PC-3 (cell line): ENCODE results near the gene YAF2. TPM values are rescaled to one million over a fixed set of nuclear protein-coding genes. Genes with fewer than 3 reads are reported as not detected.

ENCODE experiments used
- ATAC-seq: fragments of 200-7000 bp; cut with Tn5 transposase; 2 replicates; pipeline ENCODE4 v1.9.1; 2020; ENCODE audit warnings: mild to moderate bottlenecking, moderate library complexity
- BruUV-seq: library from RNA; stranded (reverse); fragments of 400-500 nt; replicated peaks from 2 replicates; lab custom pipeline; 2021; lab: Mats Ljungman, UMichigan
- CTCF ChIA-PET: fragments of 300-600 bp; sonication (Branson Sonifier 250); formaldehyde crosslinking; loops from one replicate; lab custom pipeline; 2022; ENCODE audit warnings: antibody characterized with exemption; lab: Charles Lee
- POLR2A ChIA-PET: fragments of 300-600 bp; sonication (Branson Sonifier 250); formaldehyde crosslinking; loops from one replicate; lab custom pipeline; 2022; ENCODE audit warnings: antibody characterized with exemption; ENCODE audit not compliant: unreplicated experiment; lab: Charles Lee
- DNase-seq: peaks from one replicate; pipeline ENCODE4 v3.0.0-alpha.2; 2015
- H2AFZ ChIP-seq: fragments of 300-600 bp; sonication (generic); 2 replicates; pipeline ENCODE4 v1.6.0; 2016; ENCODE audit warnings: antibody characterized with exemption, low read length
- H3F3A ChIP-seq: fragments of 300-600 bp; sonication (generic); one replicate; pipeline ENCODE4 v1.6.0; 2017; ENCODE audit warnings: antibody characterized with exemption, low read length, control low read depth, mild to moderate bottlenecking; ENCODE audit not compliant: unreplicated experiment
- H3K27ac ChIP-seq: fragments of 300-600 bp; sonication (generic); 2 replicates; pipeline ENCODE4 v1.5.1; 2016; ENCODE audit warnings: mild to moderate bottlenecking, low read length
- H3K27me3 ChIP-seq: fragments of 300-600 bp; sonication (generic); 2 replicates; pipeline ENCODE4 v1.6.1; 2016; ENCODE audit warnings: low read length, mixed read lengths
- H3K36me3 ChIP-seq: fragments of 300-600 bp; sonication (generic); 2 replicates; pipeline ENCODE4 v1.6.1; 2016; ENCODE audit warnings: low read depth, mixed run types, low read length, mixed read lengths
- H3K4me1 ChIP-seq: fragments of 300-600 bp; sonication (generic); 2 replicates; pipeline ENCODE4 v1.5.1; 2016; ENCODE audit warnings: low read length; ENCODE audit not compliant: insufficient read depth
- H3K4me2 ChIP-seq: fragments of 300-600 bp; sonication (generic); 2 replicates; pipeline ENCODE4 v1.6.0; 2016; ENCODE audit warnings: low read length
- H3K4me3 ChIP-seq: fragments of 300-600 bp; sonication (generic); 2 replicates; pipeline ENCODE4 v1.5.1; 2016; ENCODE audit warnings: mild to moderate bottlenecking, low read length, mixed read lengths
- H3K79me2 ChIP-seq: fragments of 300-600 bp; sonication (generic); 2 replicates; pipeline ENCODE4 v1.6.1; 2017; ENCODE audit warnings: low read length, mixed read lengths
- H3K9ac ChIP-seq: fragments of 300-600 bp; sonication (generic); 2 replicates; pipeline ENCODE4 v1.6.0; 2016; ENCODE audit warnings: mild to moderate bottlenecking, low read length
- H3K9me2 ChIP-seq: fragments of 300-600 bp; sonication (generic); replicated peaks from 2 replicates; pipeline ENCODE4 v1.6.1; 2016; ENCODE audit warnings: mixed run types, low read length, mixed read lengths
- H3K9me3 ChIP-seq: fragments of 300-600 bp; sonication (generic); 2 replicates; pipeline ENCODE4 v1.6.1; 2016; ENCODE audit warnings: low read length, mixed read lengths
- H4K20me1 ChIP-seq: fragments of 300-600 bp; sonication (generic); 2 replicates; pipeline ENCODE4 v1.6.1; 2016; ENCODE audit warnings: low read length, mixed read lengths
- CTCF ChIP-seq: fragments of 300-600 bp; sonication (generic); conservative IDR thresholded peaks from 2 replicates; pipeline ENCODE4 v1.5.1; 2017; ENCODE audit warnings: antibody characterized with exemption, low read depth, mild to moderate bottlenecking, low read length
- EZH2 ChIP-seq: fragments of 300-600 bp; sonication (generic); IDR thresholded peaks from one replicate; pipeline ENCODE4 v1.6.1; 2017; ENCODE audit warnings: antibody characterized with exemption, mild to moderate bottlenecking, low read length; ENCODE audit not compliant: unreplicated experiment
- EZH2phosphoT487 ChIP-seq: fragments of 300-600 bp; sonication (generic); IDR thresholded peaks from 2 replicates; pipeline ENCODE4 v1.6.1; 2018; ENCODE audit warnings: mild to moderate bottlenecking, antibody characterized with exemption, low read length, borderline replicate concordance
- intact Hi-C: fragments of 100-400 bp; cut with micrococcal nuclease; formaldehyde crosslinking; loops from 2 replicates; pipeline ENCODE4 v1.9.0; 2023
- total RNA-seq: library from RNA; depleted of rRNA; stranded (reverse); fragments of >200 nt; gene quantifications from 2 replicates; pipeline ENCODE4 v1.2.3, GENCODE V29; 2014

YAF2 gene
- total RNA-seq, 1 experiment from 2014 or later, result 6.8 TPM

- no peak overlapping the region for H3K4me3 ChIP-seq
- TF ChIP-seq CTCF, result no peak
- TF ChIP-seq EZH2phosphoT487, result no peak
- no peak for TF ChIP-seq EZH2
- 0 out of 2 replicates have a peak, but pooled peaks cover 2% of the 10 kb centered on the region for H3K36me3 ChIP-seq
- no peak for DNase-seq
- no peak overlapping the region for H3K9ac ChIP-seq
- no peaks in the 10 kb centered on the region for H3K9me3 ChIP-seq
- ChIA-PET CTCF (no interaction called here), POLR2A (no interaction called here)
- ATAC-seq, result no peak
- intact Hi-C loops, result no loop called here
- peaks cover 5% of the 10 kb centered on the region; the same call in 1 of the 2 replicates for H3K4me1 ChIP-seq
- no peaks in the 10 kb centered on the region for H4K20me1 ChIP-seq
- H2AFZ ChIP-seq, result no peak overlapping the region
- BruUV-seq, result no TSS peak
- H3K27me3 ChIP-seq, result no peaks in the 10 kb centered on the region
- H3K79me2 ChIP-seq, result no peaks in the 10 kb centered on the region
- no peaks in the 10 kb centered on the region for H3K9me2 ChIP-seq
- H3F3A ChIP-seq, result no peaks in the 10 kb centered on the region
- H3K4me2 ChIP-seq, result no peak overlapping the region
- H3K27ac ChIP-seq, result no peak overlapping the region
These were observed 33.7 kb downstream of the YAF2 start for GRCh38 chr12:42204362-42204761.

- H3K27ac ChIP-seq, result no peak overlapping the region
- H3K4me3 ChIP-seq, result no peak overlapping the region
- ATAC-seq, result no peak
- no TSS peak for BruUV-seq
- H3K4me2 ChIP-seq, result no peak overlapping the region
- CTCF ChIA-PET, result no interaction called here
- H4K20me1 ChIP-seq, result no peaks in the 10 kb centered on the region
- H3K36me3 ChIP-seq, result no peaks in the 10 kb centered on the region
- H3K9ac ChIP-seq, result no peak overlapping the region
- no peaks in the 10 kb centered on the region for H3K79me2 ChIP-seq
- no peak for DNase-seq
- H3F3A ChIP-seq, result no peaks in the 10 kb centered on the region
- H3K9me3 ChIP-seq, result no peaks in the 10 kb centered on the region
- no peaks in the 10 kb centered on the region for H3K9me2 ChIP-seq
- POLR2A ChIA-PET, result no interaction called here
- TF ChIP-seq EZH2phosphoT487, result no peak
- no peak for TF ChIP-seq EZH2
- TF ChIP-seq CTCF, result no peak
- intact Hi-C loops, result no loop called here
- H2AFZ ChIP-seq, result no peak overlapping the region
- H3K4me1 ChIP-seq, result peaks cover 5% of the 10 kb centered on the region; the same call in 1 of the 2 replicates
- no peaks in the 10 kb centered on the region for H3K27me3 ChIP-seq
These were observed 37.0 kb downstream of the YAF2 start for GRCh38 chr12:42201063-42201462.

GRCh38 chr12:42199007-42199406, 39.0 kb downstream of the YAF2 start:
- no TSS peak for BruUV-seq
- POLR2A ChIA-PET, result no interaction called here
- Histone ChIP-seq H3K79me2 (no peaks in the 10 kb centered on the region), H3K4me2 (no peak overlapping the region), H3K27ac (no peak overlapping the region), H4K20me1 (no peaks in the 10 kb centered on the region), H3K36me3 (no peaks in the 10 kb centered on the region), H3K9me2 (no peaks in the 10 kb centered on the region), H3K4me3 (no peak overlapping the region), H3F3A (no peaks in the 10 kb centered on the region), H3K9me3 (no peaks in the 10 kb centered on the region), H2AFZ (no peak overlapping the region), H3K27me3 (no peaks in the 10 kb centered on the region), H3K9ac (no peak overlapping the region), H3K4me1 (peaks cover 11% of the 10 kb centered on the region; the same call in 1 of the 2 replicates)
- ATAC-seq, result no peak
- intact Hi-C loops, result no loop called here
- no peak for TF ChIP-seq CTCF
- no peak for TF ChIP-seq EZH2
- TF ChIP-seq EZH2phosphoT487, result no peak
- CTCF ChIA-PET, result no interaction called here
- DNase-seq, result no peak
